ENCODE data around the gene TMEM97. TPM values are rescaled to one million over a fixed set of nuclear protein-coding genes. Genes with fewer than 3 reads are reported as not detected.
"Not testable (repeated sequence)": the region's sequence is repeated elsewhere in the genome, so short reads cannot be mapped to it uniquely, and the experiment has no call there.

The TMEM97 gene
- total RNA-seq, 2 experiments from 2014 or later = 18.8 to 20.9 TPM

DNA sequence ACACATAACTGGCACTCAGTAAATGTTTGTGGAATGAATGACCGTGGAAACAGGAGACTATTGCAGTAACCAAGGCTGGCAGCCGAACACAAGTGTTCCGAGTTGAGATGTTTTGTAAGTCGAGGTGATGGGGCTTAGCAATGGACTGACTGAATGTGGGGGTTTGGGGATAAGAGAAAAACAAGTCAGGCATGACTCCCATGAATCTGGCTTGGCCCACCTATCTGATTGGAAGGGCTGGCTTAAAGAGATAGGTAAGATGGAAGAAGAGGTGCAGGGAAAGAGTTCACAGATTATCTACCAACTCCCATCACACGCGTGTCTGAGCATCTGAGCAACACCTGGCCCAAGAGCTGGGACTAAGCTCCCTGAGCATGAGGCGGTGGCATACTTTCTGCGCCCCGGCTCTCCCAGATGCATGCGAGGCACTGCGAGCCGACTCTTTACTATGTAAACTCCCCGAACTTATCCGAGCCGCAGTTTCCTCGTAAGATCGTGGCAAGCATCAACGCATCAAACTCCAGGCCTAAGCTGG lies 15.7 kb downstream of the TMEM97 start:
- no peak for DNase-seq
- no peak for ATAC-seq (ENCODE audit: low read depth)
- peak overlapping the region; percentile 97 for H3K4me3 Mint-ChIP-seq
- H3K9me3 Mint-ChIP-seq = no peaks in the 10 kb centered on the region
- POLR2A ChIA-PET = interaction anchor here (1.1 to 2.8 kb wide), 8 partner anchors 13 to 293 kb away, joined by 3 to 75 read pairs (median 8); partner anchors contain the start of genes POLDIP2 and TMEM97
- H3K27ac Mint-ChIP-seq = peak overlapping the region; percentile 97
- no peaks in the 10 kb centered on the region for H3K36me3 Mint-ChIP-seq
- H3K4me1 Mint-ChIP-seq = peaks cover 27% of the 10 kb centered on the region
- H3K27me3 Mint-ChIP-seq = no peaks in the 10 kb centered on the region

- Mint-ChIP-seq H3K27ac (peak within 1 kb of the TSS; percentile 97), H3K4me3 (peak within 1 kb of the TSS; percentile 97), H3K36me3 (peaks cover 2% of the 10 kb centered on the region), H3K9me3 (no peaks in the 10 kb centered on the region), H3K4me1 (peaks cover 27% of the 10 kb centered on the region), H3K27me3 (no peaks in the 10 kb centered on the region)
- DNase-seq (peak; percentile 92), ATAC-seq (ENCODE audit: low read depth) (peak; percentile 97)
- POLR2A ChIA-PET = interaction anchor here (0.6 to 2.8 kb wide), 15 partner anchors 10 to 842 kb away, joined by 3 to 75 read pairs (median 5); partner anchors contain the start of genes POLDIP2 and TMEM97
Observed at GRCh38 chr17:28335201-28335958, 16.4 kb downstream of the TMEM97 start, which contains the start of the genes IFT20 and TNFAIP1. Gene IFT20 (minus strand): TSS chr17:28335472. CDS start chr17:28331985, 3,487 bp downstream. Gene TNFAIP1 (plus strand): TSS chr17:28335761. CDS start chr17:28339522, 3,761 bp downstream.

GRCh38 chr17:28335959-28336871 lies 17.2 kb downstream of the TMEM97 start:
- no peaks in the 10 kb centered on the region for H3K9me3 Mint-ChIP-seq
- peak overlapping the region; percentile 97 for H3K4me3 Mint-ChIP-seq
- peaks cover 2% of the 10 kb centered on the region for H3K36me3 Mint-ChIP-seq
- no peak for ATAC-seq (ENCODE audit: low read depth)
- DNase-seq = no peak
- peaks cover 27% of the 10 kb centered on the region for H3K4me1 Mint-ChIP-seq
- peak overlapping the region; percentile 97 for H3K27ac Mint-ChIP-seq
- POLR2A ChIA-PET = interaction anchor here (0.6 to 2.8 kb wide), 14 partner anchors 9 to 841 kb away, joined by 3 to 75 read pairs (median 6); partner anchors contain the start of genes POLDIP2 and TMEM97
- no peaks in the 10 kb centered on the region for H3K27me3 Mint-ChIP-seq

DNA sequence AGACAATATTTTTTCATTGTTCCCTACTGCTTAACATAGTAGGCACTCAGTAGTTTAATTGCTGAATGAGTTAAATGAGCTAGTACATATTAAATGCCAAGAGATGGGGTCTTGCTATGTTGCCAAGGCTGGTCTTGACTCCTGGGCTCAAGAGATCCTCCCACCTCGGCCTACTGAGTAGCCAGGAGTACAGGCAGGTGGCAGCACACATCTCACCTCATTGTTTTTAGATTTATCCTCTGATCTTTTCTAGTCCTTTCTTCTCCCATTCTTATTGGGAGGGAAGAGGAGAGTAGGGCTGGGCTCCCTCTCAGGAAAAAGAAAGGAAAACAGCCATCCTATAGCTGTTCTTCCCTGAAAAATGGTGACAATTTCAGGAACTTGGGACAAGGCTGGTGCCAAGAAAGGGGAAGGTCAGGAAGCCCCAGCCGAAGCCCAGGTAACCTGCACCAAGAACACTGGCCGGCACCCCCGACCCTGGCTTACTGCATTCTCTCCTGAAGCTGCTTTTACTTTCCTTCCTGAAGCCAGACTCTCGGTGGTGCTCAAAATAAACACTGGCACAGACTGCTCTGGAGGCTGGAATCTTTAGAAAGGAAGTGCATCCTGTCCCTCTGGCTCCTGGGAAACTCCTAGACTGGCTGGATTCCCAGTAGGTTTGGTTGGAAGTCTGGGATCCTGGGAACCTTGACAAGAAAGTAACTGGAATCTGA lies 19.2 kb downstream of the TMEM97 start:
- peaks cover 4% of the 10 kb centered on the region for H3K36me3 Mint-ChIP-seq
- no peaks in the 10 kb centered on the region for H3K27me3 Mint-ChIP-seq
- H3K27ac Mint-ChIP-seq = no peak overlapping the region
- H3K4me1 Mint-ChIP-seq = peaks cover 26% of the 10 kb centered on the region
- no peak overlapping the region for H3K4me3 Mint-ChIP-seq
- ATAC-seq (ENCODE audit: low read depth) (no peak), DNase-seq (no peak)
- no peaks in the 10 kb centered on the region for H3K9me3 Mint-ChIP-seq
- POLR2A ChIA-PET = interaction anchor here (1.0 kb wide), 1 partner anchor 19 kb away, joined by 6 read pairs; the partner anchor contains the start of gene POLDIP2

GRCh38 chr17:28338769-28339212 lies 19.8 kb downstream of the TMEM97 start:
- POLR2A ChIA-PET = interaction anchor here (0.6 to 0.8 kb wide), 2 partner anchors 18 to 445 kb away, joined by 4 read pairs; partner anchors contain the start of gene POLDIP2
- not testable (repeated sequence) for H3K36me3 Mint-ChIP-seq; H3K27ac Mint-ChIP-seq; H3K9me3 Mint-ChIP-seq; H3K4me3 Mint-ChIP-seq; ATAC-seq (ENCODE audit: low read depth); DNase-seq; H3K27me3 Mint-ChIP-seq
- peaks cover 26% of the 10 kb centered on the region for H3K4me1 Mint-ChIP-seq

- POLR2A ChIA-PET = interaction anchor here (0.6 to 0.8 kb wide), 2 partner anchors 18 to 446 kb away, joined by 4 read pairs; partner anchors contain the start of gene POLDIP2
- no peak overlapping the region for H3K4me3 Mint-ChIP-seq
- no peak for DNase-seq
Observed at GRCh38 chr17:28339431-28339830, 20.4 kb downstream of the TMEM97 start.

GRCh38 chr17:28340374-28340773 lies 21.4 kb downstream of the TMEM97 start:
- no peak overlapping the region for H3K4me3 Mint-ChIP-seq
- H3K9me3 Mint-ChIP-seq = no peaks in the 10 kb centered on the region
- no peaks in the 10 kb centered on the region for H3K27me3 Mint-ChIP-seq
- POLR2A ChIA-PET = no interaction called here
- peaks cover 7% of the 10 kb centered on the region for H3K36me3 Mint-ChIP-seq
- ATAC-seq (ENCODE audit: low read depth) (no peak), DNase-seq (no peak)
- no peak overlapping the region for H3K27ac Mint-ChIP-seq
- peaks cover 13% of the 10 kb centered on the region for H3K4me1 Mint-ChIP-seq

More at GRCh38 chr17:28339431-28339830, 20.4 kb downstream of the TMEM97 start:
- Mint-ChIP-seq H3K36me3 (peaks cover 7% of the 10 kb centered on the region), H3K27me3 (no peaks in the 10 kb centered on the region), H3K4me1 (peaks cover 19% of the 10 kb centered on the region), H3K9me3 (no peaks in the 10 kb centered on the region), H3K27ac (no peak overlapping the region)
- no peak for ATAC-seq (ENCODE audit: low read depth)

DNA sequence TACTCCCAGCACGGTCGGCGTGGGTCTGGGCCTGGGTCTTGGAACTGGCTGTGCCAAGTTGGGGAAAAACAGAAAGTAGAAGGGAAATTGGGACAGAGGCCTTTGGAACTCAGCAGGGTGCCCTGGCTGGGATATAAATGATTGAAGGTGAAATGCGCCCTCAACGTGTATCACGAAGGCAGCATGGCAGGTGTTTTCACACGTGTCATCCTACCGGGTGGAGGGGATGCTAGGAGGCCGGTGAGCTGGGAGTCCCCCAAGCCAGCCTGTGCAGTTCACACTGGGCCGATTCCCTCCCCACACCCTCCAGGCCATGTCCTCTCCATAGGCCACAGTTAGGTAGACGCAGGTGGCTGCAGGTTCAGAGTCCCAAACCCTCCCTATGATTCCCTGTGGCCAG lies 22.5 kb downstream of the TMEM97 start:
- no peaks in the 10 kb centered on the region for H3K27me3 Mint-ChIP-seq
- DNase-seq (no peak), ATAC-seq (ENCODE audit: low read depth) (no peak)
- H3K4me3 Mint-ChIP-seq = no peak overlapping the region
- no peaks in the 10 kb centered on the region for H3K9me3 Mint-ChIP-seq
- no peak overlapping the region for H3K27ac Mint-ChIP-seq
- peaks cover 7% of the 10 kb centered on the region for H3K36me3 Mint-ChIP-seq
- peaks cover 13% of the 10 kb centered on the region for H3K4me1 Mint-ChIP-seq
- POLR2A ChIA-PET = no interaction called here

GRCh38 chr17:28342313-28342712 lies 23.3 kb downstream of the TMEM97 start:
- POLR2A ChIA-PET = interaction anchor here (3.0 kb wide), 1 partner anchor 15 kb away, joined by 8 read pairs; the partner anchor contains the start of gene POLDIP2
- Mint-ChIP-seq H3K27ac (no peak overlapping the region), H3K36me3 (peaks cover 7% of the 10 kb centered on the region)

DNA sequence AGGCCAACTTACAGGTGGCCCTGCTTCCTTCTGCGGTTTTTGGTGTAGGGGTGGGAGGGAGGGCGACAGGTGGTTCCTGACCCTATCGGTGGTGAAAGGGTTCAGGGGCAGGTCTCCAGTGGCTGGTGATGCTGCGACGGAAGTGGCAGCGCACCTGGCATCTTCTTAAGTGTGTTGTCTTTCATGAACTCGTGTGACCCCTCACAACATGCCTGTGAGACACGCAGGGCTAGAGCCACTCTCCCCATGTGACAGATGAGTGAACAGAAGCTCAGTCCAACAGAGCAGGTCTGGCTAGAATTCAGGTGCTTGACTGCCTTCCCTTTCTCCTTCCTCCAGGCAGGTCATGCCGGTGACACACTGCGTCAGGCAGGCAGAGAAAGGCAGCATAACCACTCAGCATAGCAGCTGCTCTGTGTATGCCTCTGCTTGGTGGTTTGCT lies 24.5 kb downstream of the TMEM97 start:
- Mint-ChIP-seq H3K27me3 (no peaks in the 10 kb centered on the region), H3K4me3 (no peak overlapping the region), H3K9me3 (no peaks in the 10 kb centered on the region), H3K36me3 (peaks cover 7% of the 10 kb centered on the region), H3K4me1 (peaks cover 2% of the 10 kb centered on the region), H3K27ac (peak overlapping the region; percentile 65)
- POLR2A ChIA-PET = interaction anchor here (0.7 to 3.0 kb wide), 2 partner anchors 10 to 13 kb away, joined by 3 to 8 read pairs; partner anchors contain the start of gene POLDIP2
- DNase-seq (no peak), ATAC-seq (ENCODE audit: low read depth) (peak; percentile 31)

More at GRCh38 chr17:28342313-28342712, 23.3 kb downstream of the TMEM97 start:
- DNase-seq (no peak), ATAC-seq (ENCODE audit: low read depth) (no peak)
- H3K4me1 Mint-ChIP-seq = peaks cover 8% of the 10 kb centered on the region
- no peaks in the 10 kb centered on the region for H3K9me3 Mint-ChIP-seq
- no peak overlapping the region for H3K4me3 Mint-ChIP-seq
- H3K27me3 Mint-ChIP-seq = no peaks in the 10 kb centered on the region

DNA sequence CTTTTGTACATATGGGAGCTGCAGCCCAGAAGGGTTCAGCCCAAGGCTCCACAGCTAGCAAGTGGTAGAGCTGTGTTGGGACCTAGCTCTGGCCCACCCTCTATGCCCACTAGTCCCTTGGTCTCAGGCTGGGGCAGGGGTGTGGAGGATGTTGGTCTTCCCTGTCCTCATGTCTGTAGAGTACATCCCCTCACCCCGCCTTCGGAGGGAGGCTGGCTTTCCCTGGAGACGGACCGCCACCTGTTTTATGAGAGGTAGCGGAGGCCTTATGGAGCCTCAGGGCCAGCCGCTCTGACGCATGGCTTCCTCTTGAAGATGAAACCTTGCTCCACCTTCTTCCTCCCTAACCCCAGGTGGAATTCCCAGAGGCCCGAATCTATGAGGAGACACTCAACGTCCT lies 25.0 kb downstream of the TMEM97 start:
- POLR2A ChIA-PET = interaction anchor here (0.8 to 3.0 kb wide), 2 partner anchors 13 to 57 kb away, joined by 4 to 8 read pairs; partner anchors contain the start of gene POLDIP2
- H3K4me1 Mint-ChIP-seq = no peaks in the 10 kb centered on the region
- no peak for DNase-seq
- peaks cover 7% of the 10 kb centered on the region for H3K36me3 Mint-ChIP-seq
- ATAC-seq (ENCODE audit: low read depth) = no peak
- no peak overlapping the region for H3K4me3 Mint-ChIP-seq
- no peaks in the 10 kb centered on the region for H3K9me3 Mint-ChIP-seq
- H3K27me3 Mint-ChIP-seq = no peaks in the 10 kb centered on the region
- no peak overlapping the region for H3K27ac Mint-ChIP-seq

DNA sequence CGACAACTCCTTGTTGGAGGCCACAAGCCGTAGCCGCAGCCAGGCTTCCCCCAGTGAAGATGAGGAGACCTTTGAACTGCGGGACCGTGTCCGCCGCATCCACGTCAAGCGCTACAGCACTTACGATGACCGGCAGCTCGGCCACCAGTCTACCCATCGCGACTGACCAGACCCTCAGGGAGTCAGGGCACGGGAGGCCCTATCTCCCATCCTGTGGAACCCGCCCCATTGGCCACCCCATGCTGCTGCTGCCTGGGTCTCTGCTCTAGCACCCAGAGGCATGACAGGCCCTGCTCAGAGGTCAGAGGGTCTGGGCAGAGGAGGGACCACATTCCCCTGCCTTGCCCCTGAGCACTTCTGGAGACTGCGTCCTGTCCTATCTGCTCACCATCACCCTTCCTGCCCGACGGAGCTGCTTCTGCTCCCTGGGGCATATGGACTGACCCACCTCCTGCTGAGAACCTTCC lies 25.5 kb downstream of the TMEM97 start:
- no peak for DNase-seq
- H3K27me3 Mint-ChIP-seq = no peaks in the 10 kb centered on the region
- H3K9me3 Mint-ChIP-seq = no peaks in the 10 kb centered on the region
- H3K4me1 Mint-ChIP-seq = no peaks in the 10 kb centered on the region
- peaks cover 7% of the 10 kb centered on the region for H3K36me3 Mint-ChIP-seq
- POLR2A ChIA-PET = interaction anchor here (0.8 to 3.0 kb wide), 2 partner anchors 12 to 57 kb away, joined by 4 to 8 read pairs; partner anchors contain the start of gene POLDIP2
- H3K27ac Mint-ChIP-seq = no peak overlapping the region
- no peak for ATAC-seq (ENCODE audit: low read depth)
- H3K4me3 Mint-ChIP-seq = no peak overlapping the region

All from activated naive CD8-positive, alpha-beta T cell treated with anti-CD3 and anti-CD28 coated beads, Interleukin-2, amount 10 ng/mL, durations not matched to agents 7 days and 5 days (primary cell).